Muscle of leg (tissue), 11 donors: ENCODE results near the gene SAMSN1. TPM values are rescaled to one million over a fixed set of nuclear protein-coding genes. Genes with fewer than 3 reads are reported as not detected.

Source experiments
- DNase-seq: peaks from one replicate; pipeline ENCODE4 v3.0.0; 2013
- H3K27ac ChIP-seq: one replicate; pipeline ENCODE4 v1.5.1; 2013; ENCODE audit warnings: mild to moderate bottlenecking, low read length, control low read depth
- H3K27me3 ChIP-seq: one replicate; pipeline ENCODE4 v1.6.1; 2013; ENCODE audit warnings: low read length; ENCODE audit not compliant: control insufficient read depth, insufficient read depth
- H3K36me3 ChIP-seq: one replicate; pipeline ENCODE4 v1.6.1; 2013; ENCODE audit warnings: low read length; ENCODE audit not compliant: control insufficient read depth, insufficient read depth
- H3K4me1 ChIP-seq: one replicate; pipeline ENCODE4 v1.6.1; 2013; ENCODE audit warnings: low read length; ENCODE audit not compliant: control insufficient read depth, insufficient read depth
- H3K4me3 ChIP-seq: one replicate; pipeline ENCODE4 v1.5.1; 2013; ENCODE audit warnings: low read length, control low read depth
- H3K9me3 ChIP-seq: replicated peaks from 2 replicates; pipeline ENCODE4 v1.6.1; 2013; ENCODE audit warnings: low read depth, low read length; ENCODE audit not compliant: control insufficient read depth
- WGBS: methylation state at CpG from one replicate; pipeline ENCODE4 v1.1.5; 2013; ENCODE audit warnings: missing lambda C conversion rate; ENCODE audit not compliant: insufficient coverage; 5-methylcytosine and 5-hydroxymethylcytosine counted together
- polyA plus RNA-seq, 8 donors: library from polyadenylated mRNA; unstranded; fragments of 120-200 nt; gene quantifications; one replicate each; pipeline versions ENCODE4 v1.2.1 to v1.2.3, GENCODE V29; 2013; ENCODE audit warnings: inconsistent platforms in 1 of 8, low replicate concordance in 1 of 8; ENCODE audit not compliant: insufficient read length in 8 of 8, insufficient read depth in 1 of 8
- total RNA-seq: library from RNA; stranded (reverse); fragments of 120-200 nt; gene quantifications from one replicate; pipeline ENCODE4 v1.2.4, GENCODE V29; 2013

SAMSN1 gene
- total and polyA plus RNA-seq, 9 donors: 1.4 to 3.3 (median 2.0) TPM

DNA sequence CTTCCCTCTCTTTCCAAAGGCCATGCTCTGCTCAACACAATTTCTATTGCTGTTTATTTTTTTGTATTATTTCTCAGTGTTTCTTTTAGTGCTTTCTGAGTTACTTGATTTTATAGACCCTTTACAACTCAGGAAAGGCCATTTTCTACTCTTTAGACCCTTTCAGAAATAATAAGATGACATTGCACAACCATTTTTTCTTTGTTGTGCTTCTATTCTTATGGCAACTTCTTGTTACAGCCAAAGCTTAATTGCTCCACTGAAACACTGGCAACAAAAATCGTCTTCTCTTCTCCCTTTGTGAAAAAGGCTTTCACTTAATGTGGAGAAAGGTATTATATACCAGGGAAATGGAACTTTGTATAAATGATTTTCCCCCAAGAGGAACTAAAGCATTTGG, 39.0 kb upstream of the SAMSN1 start:
- Histone ChIP-seq H3K27ac (no peak overlapping the region), H3K4me1 (no peaks in the 10 kb centered on the region), H3K27me3 (no peaks in the 10 kb centered on the region), H3K36me3 (no peaks in the 10 kb centered on the region), H3K4me3 (no peak overlapping the region), H3K9me3 (no peaks in the 10 kb centered on the region)
- WGBS: no CpG with 5 or more reads among the region's 1 CpG
- no peak for DNase-seq

DNA sequence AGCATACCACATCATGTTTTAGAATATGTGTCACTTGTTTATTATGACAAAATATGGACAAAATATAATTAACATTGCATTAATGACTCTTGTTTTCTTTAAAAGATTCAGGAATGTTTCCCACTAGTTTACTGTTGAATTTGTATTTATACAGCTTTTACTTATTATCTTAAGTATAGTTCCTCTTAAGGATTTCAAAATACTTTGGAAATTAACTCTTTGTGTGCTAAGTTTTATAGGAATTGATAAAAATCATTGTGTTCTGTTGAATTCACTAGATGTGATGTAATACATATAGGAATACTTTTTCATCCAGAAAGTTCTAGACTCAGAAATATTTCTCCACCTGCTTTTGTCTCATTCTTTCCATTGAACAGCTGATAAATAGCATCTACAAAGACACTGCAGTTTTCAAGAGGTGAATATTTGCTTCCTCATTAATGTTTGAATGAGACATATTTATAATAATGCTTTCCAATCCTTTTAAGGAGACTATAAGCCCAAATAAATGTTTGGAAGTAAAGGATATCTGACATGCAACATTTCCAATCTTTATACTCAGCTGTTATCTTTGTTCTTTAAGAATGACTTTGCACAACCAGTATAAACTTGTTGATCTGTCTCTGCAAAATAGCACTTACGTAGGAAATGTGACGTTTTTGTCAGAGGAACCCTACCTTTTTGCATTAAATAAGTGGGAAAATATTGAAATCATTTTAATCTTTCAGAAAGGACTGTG, 38.4 kb upstream of the SAMSN1 start:
- Histone ChIP-seq H3K27ac (no peak overlapping the region), H3K4me1 (no peaks in the 10 kb centered on the region), H3K27me3 (no peaks in the 10 kb centered on the region), H3K36me3 (no peaks in the 10 kb centered on the region), H3K4me3 (no peak overlapping the region), H3K9me3 (no peaks in the 10 kb centered on the region)
- no CpG with 5 or more reads among the region's 2 CpGs for WGBS
- no peak for DNase-seq

DNA sequence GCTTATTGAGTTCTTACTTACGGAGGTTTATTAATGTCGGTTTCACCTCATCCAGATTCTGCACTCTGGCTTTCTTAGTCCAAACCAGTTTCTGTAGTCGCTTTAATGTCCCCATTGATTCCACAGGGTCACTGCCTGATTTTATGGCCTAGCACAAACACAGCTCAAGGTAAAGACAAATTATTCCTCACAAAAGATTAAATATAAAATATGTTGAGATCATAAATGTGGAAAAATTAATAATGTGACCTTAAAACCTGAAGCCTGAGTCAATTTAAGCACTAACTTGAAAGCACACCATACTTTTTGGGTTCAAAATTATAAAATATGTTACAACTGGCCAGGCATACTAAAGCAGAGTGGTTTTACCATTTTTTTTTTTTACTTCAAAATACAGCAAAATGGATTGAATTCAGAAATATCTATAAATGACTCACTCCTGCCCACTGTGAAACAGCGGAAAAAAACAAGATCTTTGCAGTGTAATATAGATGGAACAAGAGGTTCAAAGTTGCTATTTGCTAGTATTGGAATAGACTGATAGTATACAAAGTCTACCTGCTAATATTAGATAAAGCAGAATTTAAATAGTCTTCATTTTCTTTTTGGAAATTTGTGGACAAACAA, 37.6 kb upstream of the SAMSN1 start:
- no peak for DNase-seq
- Histone ChIP-seq H3K4me1 (no peaks in the 10 kb centered on the region), H3K36me3 (no peaks in the 10 kb centered on the region), H3K27me3 (no peaks in the 10 kb centered on the region), H3K4me3 (no peak overlapping the region), H3K9me3 (no peaks in the 10 kb centered on the region), H3K27ac (no peak overlapping the region)
- WGBS: 100% methylated on average over 3 of the region's 4 CpGs

DNA sequence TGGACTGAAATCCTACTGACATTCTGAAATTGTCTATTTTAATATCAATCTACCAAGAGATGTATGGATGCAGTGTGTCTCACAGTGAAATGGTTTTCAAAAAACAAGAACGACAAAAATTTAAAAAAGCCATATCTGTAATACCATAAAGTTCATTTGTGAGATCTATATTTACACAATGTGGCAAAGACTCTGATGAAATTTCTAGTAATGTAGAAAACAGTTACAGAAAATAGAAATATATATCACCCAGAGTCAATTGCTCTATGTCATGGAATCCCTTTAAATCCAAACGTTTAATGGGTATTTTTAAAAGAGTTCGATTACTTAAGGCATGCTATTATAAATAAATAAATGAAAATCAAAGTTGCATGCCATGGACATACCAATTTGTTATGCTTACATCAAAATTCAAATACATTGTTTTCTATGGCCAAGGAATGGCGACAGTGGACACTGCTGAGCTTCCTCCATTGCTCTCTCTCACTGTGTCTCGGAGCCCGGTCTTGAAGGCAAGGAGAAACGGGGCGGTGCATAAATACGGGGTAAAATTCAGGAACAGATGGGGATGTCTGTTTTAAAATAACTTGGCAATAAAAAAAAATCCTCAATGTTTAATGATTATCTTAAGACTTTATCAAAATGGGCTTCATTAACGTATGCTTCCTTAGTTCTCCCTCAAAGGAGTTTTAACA, 37.0 kb upstream of the SAMSN1 start:
- Histone ChIP-seq H3K36me3 (no peaks in the 10 kb centered on the region), H3K4me3 (no peak overlapping the region), H3K9me3 (no peaks in the 10 kb centered on the region), H3K4me1 (no peaks in the 10 kb centered on the region), H3K27me3 (no peaks in the 10 kb centered on the region), H3K27ac (no peak overlapping the region)
- no CpG with 5 or more reads among the region's 10 CpGs for WGBS
- no peak for DNase-seq

DNA sequence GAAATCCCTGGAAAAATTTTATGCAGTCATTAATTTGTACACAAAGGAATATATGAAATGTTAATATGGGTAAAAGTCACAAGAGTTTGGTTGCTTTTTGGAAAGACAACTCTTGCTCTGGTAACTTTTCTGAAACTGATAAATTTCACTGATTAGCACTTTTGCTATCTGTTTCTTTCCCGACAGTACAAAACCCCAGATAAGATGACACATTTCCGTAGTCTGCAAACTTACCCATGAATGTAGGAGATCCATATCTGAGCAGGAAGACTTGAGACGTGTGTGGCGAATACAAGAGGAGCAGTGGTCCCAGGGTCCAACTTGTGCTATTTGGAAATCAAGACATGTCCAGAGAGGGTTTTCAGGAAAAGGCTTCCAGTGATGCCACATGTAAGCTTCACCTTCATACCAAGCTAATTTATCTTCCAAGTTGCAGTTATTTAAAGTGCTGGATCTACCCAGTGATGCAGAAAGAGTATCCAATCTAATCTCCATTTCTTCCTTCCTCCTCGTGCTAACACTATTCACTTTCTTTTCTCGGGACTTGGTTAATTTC, 35.9 kb upstream of the SAMSN1 start:
- Histone ChIP-seq H3K27ac (no peak overlapping the region), H3K36me3 (no peaks in the 10 kb centered on the region), H3K27me3 (no peaks in the 10 kb centered on the region), H3K4me1 (no peaks in the 10 kb centered on the region), H3K9me3 (no peaks in the 10 kb centered on the region), H3K4me3 (no peak overlapping the region)
- no peak for DNase-seq
- WGBS: 100% methylated on average over 3 of the region's 6 CpGs

DNA sequence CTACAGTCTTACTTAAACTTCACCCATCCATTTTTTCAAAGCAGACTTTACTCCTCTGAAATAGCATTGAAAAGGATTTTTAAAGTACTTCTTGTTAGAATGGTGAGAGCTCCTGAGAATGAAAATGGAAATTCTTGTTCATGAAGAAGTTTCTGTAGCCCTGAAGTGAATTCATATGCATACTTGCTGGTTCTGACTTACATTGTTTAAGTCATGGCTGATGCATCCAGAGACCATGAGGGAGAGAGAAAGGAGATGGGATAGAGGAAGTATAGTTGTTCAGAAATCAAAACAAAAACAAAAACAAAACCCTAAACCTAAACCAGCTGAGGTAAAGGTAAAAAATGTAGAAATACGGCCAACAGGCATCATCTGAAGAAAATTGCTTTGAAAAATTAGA, 27.1 kb upstream of the SAMSN1 start:
- no CpG with 5 or more reads among the region's 1 CpG for WGBS
- Histone ChIP-seq H3K9me3 (no peaks in the 10 kb centered on the region), H3K36me3 (no peaks in the 10 kb centered on the region), H3K27me3 (no peaks in the 10 kb centered on the region), H3K27ac (no peak overlapping the region), H3K4me3 (no peak overlapping the region), H3K4me1 (no peaks in the 10 kb centered on the region)
- DNase-seq: no peak

DNA sequence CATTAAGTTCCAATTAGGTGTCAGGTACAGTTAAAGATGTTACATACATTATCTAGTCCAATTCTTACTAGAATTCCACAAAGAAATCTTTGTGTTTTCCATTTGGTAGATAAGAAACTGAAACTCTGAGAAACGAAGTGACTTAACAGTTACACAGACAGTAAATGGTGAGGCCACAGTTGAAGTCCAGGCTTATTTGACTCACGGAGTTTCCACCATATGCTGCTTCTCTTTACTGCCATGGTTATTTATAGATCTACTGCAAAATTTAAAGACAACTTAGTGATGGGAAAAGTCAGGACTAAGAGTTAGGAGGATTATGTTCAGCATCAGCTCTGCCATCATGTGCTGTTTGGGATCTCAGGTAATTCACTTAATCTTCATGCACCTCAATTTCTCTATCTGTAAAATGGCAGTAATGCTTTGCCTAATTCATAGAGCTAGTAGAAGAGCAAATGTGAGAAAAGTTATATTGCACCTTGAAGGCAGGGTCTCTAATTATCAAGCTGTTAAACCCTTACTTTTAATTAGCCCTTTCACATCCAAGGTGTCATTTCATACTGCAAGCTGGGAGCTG, 26.2 kb upstream of the SAMSN1 start:
- Histone ChIP-seq H3K27me3 (no peaks in the 10 kb centered on the region), H3K4me3 (no peak overlapping the region), H3K9me3 (no peaks in the 10 kb centered on the region), H3K36me3 (no peaks in the 10 kb centered on the region), H3K4me1 (no peaks in the 10 kb centered on the region), H3K27ac (no peak overlapping the region)
- no peak for DNase-seq
- no CpG with 5 or more reads among the region's 2 CpGs for WGBS

DNA sequence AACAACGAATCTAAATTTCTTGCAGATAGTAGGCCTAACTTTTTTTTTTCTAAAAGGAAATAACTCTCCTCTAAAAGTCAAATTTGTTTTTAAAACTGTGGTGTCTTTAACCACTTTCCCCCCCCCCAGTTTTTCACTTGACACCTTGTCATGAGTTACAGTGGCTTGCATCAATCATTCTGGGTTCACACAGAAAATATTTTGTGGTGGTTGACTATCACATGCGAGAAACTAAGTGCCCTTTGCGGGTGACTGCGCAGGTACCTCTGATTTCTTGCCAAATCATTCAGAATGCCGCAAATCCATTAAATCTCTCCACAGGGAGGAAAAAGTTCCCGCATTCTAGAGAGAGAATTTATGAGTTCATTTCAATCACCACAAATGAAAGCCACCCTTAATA, 23.8 kb upstream of the SAMSN1 start:
- H3K4me1 ChIP-seq: no peaks in the 10 kb centered on the region
- no peaks in the 10 kb centered on the region for H3K9me3 ChIP-seq
- H3K4me3 ChIP-seq: no peak overlapping the region
- no peaks in the 10 kb centered on the region for H3K27me3 ChIP-seq
- DNase-seq: no peak
- no peak overlapping the region for H3K27ac ChIP-seq
- H3K36me3 ChIP-seq: no peaks in the 10 kb centered on the region
- no CpG with 5 or more reads among the region's 6 CpGs for WGBS

DNA sequence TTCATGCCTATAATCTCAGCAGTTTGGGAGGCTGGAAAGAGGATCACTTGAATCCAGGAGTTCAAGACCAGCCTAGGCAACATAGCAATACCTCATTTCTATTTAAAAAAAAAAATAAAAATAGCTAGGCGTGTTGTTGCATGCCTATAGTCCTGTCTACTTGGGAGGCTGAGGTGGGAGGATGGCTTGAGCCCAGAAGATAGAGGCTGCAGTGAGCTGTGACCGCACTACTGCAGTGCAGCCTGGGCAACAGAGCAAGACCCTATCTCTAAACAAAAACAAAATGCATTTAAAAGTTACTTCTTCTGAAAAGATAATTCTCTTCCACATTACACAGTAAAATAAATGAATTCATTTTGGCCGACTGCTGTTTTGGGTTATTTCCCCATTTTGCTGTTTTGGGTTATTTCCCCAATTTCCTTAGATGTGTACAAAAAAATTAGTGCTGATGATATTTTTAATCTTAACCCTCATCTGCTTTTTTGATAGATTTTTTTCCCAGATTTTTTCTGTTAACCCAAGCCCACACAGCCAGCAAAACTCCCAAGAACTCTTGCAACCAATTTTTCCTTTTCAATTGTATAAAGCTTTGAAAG, 23.0 kb upstream of the SAMSN1 start:
- DNase-seq: no peak
- Histone ChIP-seq H3K36me3 (no peaks in the 10 kb centered on the region), H3K27me3 (no peaks in the 10 kb centered on the region), H3K9me3 (no peaks in the 10 kb centered on the region), H3K27ac (no peak overlapping the region), H3K4me1 (no peaks in the 10 kb centered on the region), H3K4me3 (no peak overlapping the region)
- WGBS: no CpG with 5 or more reads among the region's 3 CpGs
